Activated naive CD8-positive, alpha-beta T cell treated with anti-CD3 and anti-CD28 coated beads for 36 hours (primary cell): ENCODE results near the gene SLC49A4. TPM values are rescaled to one million over a fixed set of nuclear protein-coding genes. Genes with fewer than 3 reads are reported as not detected.

Source experiments
- total RNA-seq, 2 experiments: library from RNA; stranded (reverse); gene quantifications; one replicate each; pipeline ENCODE4 v1.2.3, GENCODE V29; 2021

Gene SLC49A4
- total RNA-seq, 2 experiments from 2014 or later, result 1.8 TPM

Other genes starting within 250 kb of the SLC49A4 start
- gene PARP9, start 230.8 kb upstream of the SLC49A4 start, total RNA-seq, result 10 to 100 TPM; 39.0 to 40.9 TPM
- 10 to 100 TPM; 52.8 to 54.9 TPM for gene DTX3L, start 230.7 kb upstream of the SLC49A4 start, total RNA-seq
- 1 to 10 TPM; 8.7 to 9.1 TPM for gene PARP15, start 217.4 kb upstream of the SLC49A4 start, total RNA-seq
- 10 to 100 TPM; 55.2 to 56.5 TPM for gene PARP14, start 114.2 kb upstream of the SLC49A4 start, total RNA-seq
- 1 to 10 TPM; 5.9 to 6.0 TPM for gene HSPBAP1, start 1.2 kb upstream of the SLC49A4 start, total RNA-seq
- gene SEMA5B, start 232.7 kb downstream of the SLC49A4 start, total RNA-seq, result not detected